ENCODE results near the gene MACROD2. TPM values are rescaled to one million over a fixed set of nuclear protein-coding genes. Genes with fewer than 3 reads are reported as not detected.

Gene MACROD2
- total and polyA plus RNA-seq, 2 donors (not counting 1 experiment from before 2014, with no cell fraction given), result 5.3 to 6.7 TPM

- no peak for DNase-seq
- no peak overlapping the region for H3K27ac ChIP-seq (ENCODE audit: low read length in 2 of 2)
- ChIA-PET POLR2A (no interaction called here), CTCF (no interaction called here)
- no peaks in the 10 kb centered on the region for H3K27me3 ChIP-seq (replicated peaks in 1 of 4; ENCODE audit: control extremely low read depth in 1 of 4, control insufficient read depth in 3 of 4, insufficient read depth in 4 of 4, low read length in 3 of 4)
- H3K4me3 ChIP-seq (ENCODE audit: control extremely low read depth in 1 of 5, extremely low read depth in 1 of 5, insufficient read depth in 1 of 5, low read depth in 2 of 5, low read length in 4 of 5), result no peak overlapping the region
- no peaks in the 10 kb centered on the region for H3K4me1 ChIP-seq (ENCODE audit: control insufficient read depth in 2 of 2, insufficient read depth in 2 of 2, low read length in 2 of 2)
- no peaks in the 10 kb centered on the region for H3K9me3 ChIP-seq (ENCODE audit: control extremely low read depth in 1 of 3, control insufficient read depth in 2 of 3, insufficient read depth in 1 of 3, low read length in 2 of 3)
- H2AFZ ChIP-seq (ENCODE audit: insufficient read depth, low read depth, low read length, poor library complexity, severe bottlenecking), result no peak overlapping the region
- H3K4me2 ChIP-seq (replicated peaks; ENCODE audit: low read depth, low read length, poor library complexity, severe bottlenecking), result no peak overlapping the region
- no peaks in the 10 kb centered on the region for H3K36me3 ChIP-seq (replicated peaks in 1 of 2; ENCODE audit: control extremely low read depth in 1 of 2, control insufficient read depth in 1 of 2, extremely low read depth in 1 of 2, insufficient read depth in 2 of 2, low read length in 1 of 2)
- H3K4me1 Mint-ChIP-seq, result no peaks in the 10 kb centered on the region
- no peak overlapping the region for H3K4me3 Mint-ChIP-seq
- intact Hi-C loops (cut with micrococcal nuclease), result no loop called here
- H3K27ac Mint-ChIP-seq, result no peak overlapping the region
- H4K20me1 ChIP-seq (ENCODE audit: control insufficient read depth, insufficient read depth, low read length, poor library complexity, severe bottlenecking), result no peaks in the 10 kb centered on the region
- no peak for ATAC-seq (ENCODE audit: low read depth)
- TF ChIP-seq EZH2 (IDR thresholded peaks at IDR 0.05; ENCODE audit: borderline replicate concordance, insufficient read depth, low read depth, low read length, poor library complexity, severe bottlenecking), result no peak
- TF ChIP-seq, protein P1, sequence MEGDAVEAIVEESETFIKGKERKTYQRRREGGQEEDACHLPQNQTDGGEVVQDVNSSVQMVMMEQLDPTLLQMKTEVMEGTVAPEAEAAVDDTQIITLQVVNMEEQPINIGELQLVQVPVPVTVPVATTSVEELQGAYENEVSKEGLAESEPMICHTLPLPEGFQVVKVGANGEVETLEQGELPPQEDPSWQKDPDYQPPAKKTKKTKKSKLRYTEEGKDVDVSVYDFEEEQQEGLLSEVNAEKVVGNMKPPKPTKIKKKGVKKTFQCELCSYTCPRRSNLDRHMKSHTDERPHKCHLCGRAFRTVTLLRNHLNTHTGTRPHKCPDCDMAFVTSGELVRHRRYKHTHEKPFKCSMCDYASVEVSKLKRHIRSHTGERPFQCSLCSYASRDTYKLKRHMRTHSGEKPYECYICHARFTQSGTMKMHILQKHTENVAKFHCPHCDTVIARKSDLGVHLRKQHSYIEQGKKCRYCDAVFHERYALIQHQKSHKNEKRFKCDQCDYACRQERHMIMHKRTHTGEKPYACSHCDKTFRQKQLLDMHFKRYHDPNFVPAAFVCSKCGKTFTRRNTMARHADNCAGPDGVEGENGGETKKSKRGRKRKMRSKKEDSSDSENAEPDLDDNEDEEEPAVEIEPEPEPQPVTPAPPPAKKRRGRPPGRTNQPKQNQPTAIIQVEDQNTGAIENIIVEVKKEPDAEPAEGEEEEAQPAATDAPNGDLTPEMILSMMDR (IDR thresholded peaks at IDR 0.05), result no peak
- H3K79me2 ChIP-seq (ENCODE audit: control insufficient read depth, insufficient read depth, low read length), result no peaks in the 10 kb centered on the region
- no CpG with 5 or more reads among the region's 3 CpGs for WGBS (ENCODE audit: insufficient coverage)
- no peak overlapping the region for H3K9ac ChIP-seq (ENCODE audit: low read length)
- H3K9me3 Mint-ChIP-seq (ENCODE audit: insufficient read depth), result no peaks in the 10 kb centered on the region
- H3K27me3 Mint-ChIP-seq, result no peaks in the 10 kb centered on the region
These were observed 1149.6 kb downstream of the MACROD2 start for GRCh38 chr20:15144916-15145315.

- Mint-ChIP-seq H3K4me1 (no peaks in the 10 kb centered on the region), H3K27ac (no peak overlapping the region), H3K9me3 (ENCODE audit: insufficient read depth) (no peaks in the 10 kb centered on the region), H3K4me3 (no peak overlapping the region), H3K27me3 (no peaks in the 10 kb centered on the region)
- no peak overlapping the region for H3K27ac ChIP-seq (ENCODE audit: low read length in 2 of 2)
- H3K27me3 ChIP-seq (replicated peaks in 1 of 4; ENCODE audit: control extremely low read depth in 1 of 4, control insufficient read depth in 3 of 4, insufficient read depth in 4 of 4, low read length in 3 of 4), result no peaks in the 10 kb centered on the region
- no peak overlapping the region for H3K4me3 ChIP-seq (ENCODE audit: control extremely low read depth in 1 of 5, extremely low read depth in 1 of 5, insufficient read depth in 1 of 5, low read depth in 2 of 5, low read length in 4 of 5)
- ATAC-seq (ENCODE audit: low read depth), result no peak
- WGBS (ENCODE audit: insufficient coverage), result 83% methylated on average over 1 of the region's 2 CpGs
- H3K79me2 ChIP-seq (ENCODE audit: control insufficient read depth, insufficient read depth, low read length), result no peaks in the 10 kb centered on the region
- H3K4me1 ChIP-seq (ENCODE audit: control insufficient read depth in 2 of 2, insufficient read depth in 2 of 2, low read length in 2 of 2), result no peaks in the 10 kb centered on the region
- no peak for DNase-seq
- no peaks in the 10 kb centered on the region for H3K9me3 ChIP-seq (ENCODE audit: control extremely low read depth in 1 of 3, control insufficient read depth in 2 of 3, insufficient read depth in 1 of 3, low read length in 2 of 3)
- H2AFZ ChIP-seq (ENCODE audit: insufficient read depth, low read depth, low read length, poor library complexity, severe bottlenecking), result no peak overlapping the region
- intact Hi-C loops (cut with micrococcal nuclease), result no loop called here
- CTCF ChIA-PET, result no interaction called here
- no peak overlapping the region for H3K9ac ChIP-seq (ENCODE audit: low read length)
- H3K36me3 ChIP-seq (replicated peaks in 1 of 2; ENCODE audit: control extremely low read depth in 1 of 2, control insufficient read depth in 1 of 2, extremely low read depth in 1 of 2, insufficient read depth in 2 of 2, low read length in 1 of 2), result no peaks in the 10 kb centered on the region
- POLR2A ChIA-PET, result no interaction called here
- H4K20me1 ChIP-seq (ENCODE audit: control insufficient read depth, insufficient read depth, low read length, poor library complexity, severe bottlenecking), result no peaks in the 10 kb centered on the region
- H3K4me2 ChIP-seq (replicated peaks; ENCODE audit: low read depth, low read length, poor library complexity, severe bottlenecking), result no peak overlapping the region
- TF ChIP-seq, protein P1 (IDR thresholded peaks at IDR 0.05), result no peak
- no peak for TF ChIP-seq EZH2 (IDR thresholded peaks at IDR 0.05; ENCODE audit: borderline replicate concordance, insufficient read depth, low read depth, low read length, poor library complexity, severe bottlenecking)
These were observed 1151.6 kb downstream of the MACROD2 start for GRCh38 chr20:15146948-15147347.
